Astrocyte (in vitro differentiated cells and primary cell): ENCODE measurements around the gene FAM234A. TPM values are rescaled to one million over a fixed set of nuclear protein-coding genes. Genes with fewer than 3 reads are reported as not detected.
"Not testable (repeated sequence)": the region's sequence is repeated elsewhere in the genome, so short reads cannot be mapped to it uniquely, and the experiment has no call there.

Experiments used
- DNase-seq: peaks from one replicate; pipeline ENCODE4 v3.0.0-alpha.2; 2010; ENCODE audit warnings: low read depth
- FAIRE-seq: peaks from 2 replicates; lab custom pipeline; 2011; peaks lifted over from hg19 to GRCh38; lab: Jason Lieb, UNC
- H2AFZ ChIP-seq: 2 replicates; pipeline ENCODE4 v1.6.0; 2012; ENCODE audit warnings: low read depth, low read length, inconsistent platforms
- H3K27ac ChIP-seq: 2 replicates; pipeline ENCODE4 v1.5.1; 2011; ENCODE audit warnings: low read depth, low read length, inconsistent platforms
- H3K27me3 ChIP-seq: 2 replicates; pipeline ENCODE4 v1.6.0; 2011; ENCODE audit warnings: low read length, inconsistent platforms; ENCODE audit not compliant: insufficient read depth
- H3K36me3 ChIP-seq: 2 replicates; pipeline ENCODE4 v1.5.1; 2011; ENCODE audit warnings: low read length, inconsistent platforms; ENCODE audit not compliant: insufficient read depth
- H3K4me1 ChIP-seq: 2 replicates; pipeline ENCODE4 v1.5.1; 2011; ENCODE audit warnings: low read length, inconsistent platforms; ENCODE audit not compliant: insufficient read depth
- H3K4me2 ChIP-seq: 2 replicates; pipeline ENCODE4 v1.6.0; 2012; ENCODE audit warnings: low read length, inconsistent platforms
- H3K4me3 ChIP-seq: 2 replicates; pipeline ENCODE4 v1.5.1; 2011; ENCODE audit warnings: low read depth, mild to moderate bottlenecking, low read length, inconsistent platforms; ENCODE audit not compliant: insufficient read depth
- H3K79me2 ChIP-seq: 2 replicates; pipeline ENCODE4 v1.6.0; 2012; ENCODE audit warnings: mild to moderate bottlenecking, low read length, inconsistent platforms; ENCODE audit not compliant: insufficient read depth
- H3K9ac ChIP-seq: 2 replicates; pipeline ENCODE4 v1.6.0; 2012; ENCODE audit warnings: mild to moderate bottlenecking, low read length, inconsistent platforms
- H3K9me3 ChIP-seq: 2 replicates; pipeline ENCODE4 v1.5.1; 2012; ENCODE audit warnings: low read depth, mild to moderate bottlenecking, low read length, inconsistent platforms; ENCODE audit not compliant: insufficient read depth
- H4K20me1 ChIP-seq: 2 replicates; pipeline ENCODE4 v1.6.0; 2012; ENCODE audit warnings: low read length, inconsistent platforms; ENCODE audit not compliant: insufficient read depth
- H3K27ac Mint-ChIP-seq: one replicate; pipeline ENCODE4 v1.8.0; 2021; ENCODE audit warnings: mild to moderate bottlenecking, mixed read lengths; ENCODE audit not compliant: unreplicated experiment
- H3K27me3 Mint-ChIP-seq: one replicate; pipeline ENCODE4 v1.8.0; 2021; ENCODE audit warnings: low read depth, mixed read lengths; ENCODE audit not compliant: unreplicated experiment
- H3K36me3 Mint-ChIP-seq: one replicate; pipeline ENCODE4 v1.8.0; 2021; ENCODE audit warnings: low read depth, mixed read lengths; ENCODE audit not compliant: unreplicated experiment
- H3K4me1 Mint-ChIP-seq: one replicate; pipeline ENCODE4 v1.8.0; 2021; ENCODE audit warnings: low read depth, mixed read lengths; ENCODE audit not compliant: unreplicated experiment
- H3K4me3 Mint-ChIP-seq: one replicate; pipeline ENCODE4 v1.8.0; 2021; ENCODE audit warnings: mild to moderate bottlenecking, moderate library complexity, mixed read lengths; ENCODE audit not compliant: unreplicated experiment
- H3K9me3 Mint-ChIP-seq: one replicate; pipeline ENCODE4 v1.8.0; 2021; ENCODE audit warnings: mild to moderate bottlenecking, mixed read lengths; ENCODE audit not compliant: unreplicated experiment
- EZH2 ChIP-seq: IDR thresholded peaks from 2 replicates; pipeline ENCODE4 v1.6.1; 2012; ENCODE audit warnings: mild to moderate bottlenecking, low read length, inconsistent platforms; ENCODE audit not compliant: insufficient read depth
- total RNA-seq: library from RNA; stranded (reverse); gene quantifications from 2 replicates; pipeline ENCODE4 v1.2.1, GENCODE V29; 2021
- TF ChIP-seq, protein P1 (sequence below): IDR thresholded peaks from 2 replicates; pipeline ENCODE4 v1.5.1; 2011; ENCODE audit warnings: low read depth, mild to moderate bottlenecking, inconsistent platforms, low read length, moderate library complexity; ENCODE audit not compliant: insufficient read depth

FAM234A gene
- total RNA-seq, 1 donor from 2014 or later, result 70.8 TPM

DNA sequence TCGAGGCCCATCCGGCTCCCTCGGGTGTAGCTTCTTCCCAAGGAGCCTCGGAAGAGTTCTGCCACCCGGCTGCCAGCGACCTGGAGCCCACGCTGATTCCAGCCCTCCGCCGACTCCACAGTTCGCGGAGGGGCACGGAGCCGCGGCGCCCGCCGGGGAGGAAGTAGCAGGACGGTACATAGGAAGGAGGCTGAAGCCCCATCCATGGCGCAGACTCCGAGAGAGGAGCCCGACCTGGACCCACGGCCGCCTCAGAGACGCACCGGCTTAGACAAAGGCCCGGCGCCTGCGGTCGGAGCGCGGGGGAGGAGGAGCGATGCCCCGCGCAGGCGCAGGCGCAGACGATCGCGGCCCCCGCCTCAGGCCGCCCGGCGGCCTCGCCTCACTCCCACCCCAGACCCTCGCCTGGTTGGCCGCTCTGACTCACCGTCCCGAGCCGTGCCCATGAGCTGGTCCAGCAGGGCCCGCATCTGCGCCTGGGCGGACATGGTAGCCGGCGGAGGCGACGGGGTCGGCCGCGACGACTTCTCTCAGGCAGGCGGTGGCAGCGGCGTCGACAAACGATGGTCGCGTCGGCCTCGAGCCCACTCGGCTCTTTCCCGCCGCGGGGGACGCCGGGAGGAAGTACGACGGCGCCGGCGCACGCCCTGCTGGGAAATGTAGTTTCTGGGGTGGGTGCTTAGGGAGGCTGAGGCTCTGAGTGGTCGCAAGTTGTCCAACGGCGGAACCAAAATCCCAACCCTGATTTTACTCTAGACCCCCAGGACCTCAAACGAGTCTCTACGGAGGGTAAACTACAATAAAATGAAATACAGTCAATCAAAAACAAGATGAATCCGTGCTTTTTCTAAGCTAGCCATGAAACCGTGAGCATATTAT lies 5.5 kb upstream of the FAM234A start, which contains the start of gene LUC7L:
Gene LUC7L, minus strand, starts transcription at position 598 of the 879 bp plus-strand sequence. Its CDS starts 110 bp downstream, at position 488.
- no peak for TF ChIP-seq EZH2
- TF ChIP-seq, protein P1, sequence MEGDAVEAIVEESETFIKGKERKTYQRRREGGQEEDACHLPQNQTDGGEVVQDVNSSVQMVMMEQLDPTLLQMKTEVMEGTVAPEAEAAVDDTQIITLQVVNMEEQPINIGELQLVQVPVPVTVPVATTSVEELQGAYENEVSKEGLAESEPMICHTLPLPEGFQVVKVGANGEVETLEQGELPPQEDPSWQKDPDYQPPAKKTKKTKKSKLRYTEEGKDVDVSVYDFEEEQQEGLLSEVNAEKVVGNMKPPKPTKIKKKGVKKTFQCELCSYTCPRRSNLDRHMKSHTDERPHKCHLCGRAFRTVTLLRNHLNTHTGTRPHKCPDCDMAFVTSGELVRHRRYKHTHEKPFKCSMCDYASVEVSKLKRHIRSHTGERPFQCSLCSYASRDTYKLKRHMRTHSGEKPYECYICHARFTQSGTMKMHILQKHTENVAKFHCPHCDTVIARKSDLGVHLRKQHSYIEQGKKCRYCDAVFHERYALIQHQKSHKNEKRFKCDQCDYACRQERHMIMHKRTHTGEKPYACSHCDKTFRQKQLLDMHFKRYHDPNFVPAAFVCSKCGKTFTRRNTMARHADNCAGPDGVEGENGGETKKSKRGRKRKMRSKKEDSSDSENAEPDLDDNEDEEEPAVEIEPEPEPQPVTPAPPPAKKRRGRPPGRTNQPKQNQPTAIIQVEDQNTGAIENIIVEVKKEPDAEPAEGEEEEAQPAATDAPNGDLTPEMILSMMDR, result no peak
- no peaks in the 10 kb centered on the region for H3K27me3 Mint-ChIP-seq
- Histone ChIP-seq H3K4me1 (peaks cover 15% of the 10 kb centered on the region), H3K27me3 (no peaks in the 10 kb centered on the region), H4K20me1 (peaks cover 42% of the 10 kb centered on the region), H2AFZ (peak within 1 kb of the TSS; percentile 93), H3K79me2 (peaks cover 47% of the 10 kb centered on the region), H3K9ac (peak within 1 kb of the TSS; percentile 96), H3K36me3 (peaks cover 25% of the 10 kb centered on the region), H3K27ac (peak within 1 kb of the TSS; percentile 96), H3K4me2 (peak within 1 kb of the TSS; percentile 94), H3K9me3 (no peaks in the 10 kb centered on the region), H3K4me3 (peak within 1 kb of the TSS; percentile 92)
- peaks cover 18% of the 10 kb centered on the region for H3K4me1 Mint-ChIP-seq
- FAIRE-seq, result no peak
- no peaks in the 10 kb centered on the region for H3K9me3 Mint-ChIP-seq
- DNase-seq, result peak; percentile 75
- peak within 1 kb of the TSS; percentile 95 for H3K4me3 Mint-ChIP-seq
- H3K36me3 Mint-ChIP-seq, result peaks cover 11% of the 10 kb centered on the region
- H3K27ac Mint-ChIP-seq, result peak within 1 kb of the TSS; percentile 72

DNA sequence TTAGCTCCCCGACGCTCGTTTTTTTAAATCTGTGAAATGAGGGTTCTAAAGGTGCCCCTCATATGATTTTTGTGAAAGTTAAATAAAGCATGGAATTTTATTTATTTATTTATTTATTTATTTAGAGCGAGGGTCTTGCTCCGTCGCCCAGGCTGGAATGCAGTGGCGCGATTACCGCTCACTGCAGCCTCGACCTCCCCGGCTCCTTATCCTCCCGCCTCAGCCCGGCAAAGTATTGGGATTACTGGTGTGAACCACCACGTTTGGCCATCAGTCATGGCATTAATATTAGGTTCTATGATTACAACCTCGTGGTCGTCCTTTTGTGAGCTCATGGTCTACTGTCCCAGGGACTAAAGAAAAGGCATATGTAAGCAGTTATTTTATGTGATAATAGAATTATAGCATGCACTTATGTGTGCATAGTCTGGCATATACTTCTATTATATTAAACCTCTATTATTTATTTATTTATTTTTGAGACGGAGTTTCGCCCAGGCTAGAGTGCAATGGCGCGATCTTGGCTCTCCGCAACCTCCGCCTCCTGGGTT lies 4.8 kb upstream of the FAM234A start:
- peak overlapping the region; percentile 93 for H2AFZ ChIP-seq
- Mint-ChIP-seq H3K27me3 (no peaks in the 10 kb centered on the region), H3K4me1 (peaks cover 18% of the 10 kb centered on the region), H3K4me3 (peak overlapping the region; percentile 84), H3K9me3 (no peaks in the 10 kb centered on the region), H3K36me3 (peaks cover 11% of the 10 kb centered on the region), H3K27ac (peak overlapping the region; percentile 44)
- TF ChIP-seq, protein P1, result no peak
- no peak for TF ChIP-seq EZH2
- no peak for FAIRE-seq
- H3K9me3 ChIP-seq, result no peaks in the 10 kb centered on the region
- H3K9ac ChIP-seq, result no peak overlapping the region
- peak overlapping the region; percentile 94 for H3K4me2 ChIP-seq
- H3K79me2 ChIP-seq, result peaks cover 42% of the 10 kb centered on the region
- no peak overlapping the region for H3K27ac ChIP-seq
- H3K36me3 ChIP-seq, result peaks cover 23% of the 10 kb centered on the region
- peak overlapping the region; percentile 92 for H3K4me3 ChIP-seq
- peaks cover 38% of the 10 kb centered on the region for H4K20me1 ChIP-seq
- no peak for DNase-seq
- no peaks in the 10 kb centered on the region for H3K27me3 ChIP-seq
- peaks cover 15% of the 10 kb centered on the region for H3K4me1 ChIP-seq

DNA sequence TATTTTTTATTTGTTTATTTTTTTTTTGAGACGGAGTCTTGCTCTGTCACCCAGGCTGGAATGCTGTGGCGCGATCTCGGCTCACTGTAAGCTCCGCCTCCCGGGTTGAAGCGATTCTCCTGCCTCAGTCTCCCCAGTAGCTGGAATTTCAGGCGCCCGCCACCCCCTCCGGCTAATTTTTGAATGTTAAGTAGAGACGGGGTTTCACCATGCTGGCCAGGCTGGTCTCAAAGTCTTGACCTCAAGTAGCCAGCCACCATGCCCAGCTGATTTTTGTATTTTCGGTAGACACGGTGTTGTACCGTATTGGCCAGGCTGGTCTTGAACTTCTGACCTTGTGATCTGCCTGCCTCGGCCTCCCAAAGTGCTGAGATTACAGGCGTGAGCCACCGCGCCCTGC lies 4.3 kb upstream of the FAM234A start:
- not testable (repeated sequence) for H3K4me3 Mint-ChIP-seq, H3K9ac ChIP-seq, H2AFZ ChIP-seq, H3K9me3 Mint-ChIP-seq, H3K27ac ChIP-seq, DNase-seq, FAIRE-seq, H3K27me3 ChIP-seq, H3K27ac Mint-ChIP-seq, H3K4me3 ChIP-seq, H3K9me3 ChIP-seq, H3K4me2 ChIP-seq, H3K27me3 Mint-ChIP-seq
- peaks cover 20% of the 10 kb centered on the region for H3K36me3 ChIP-seq
- peaks cover 11% of the 10 kb centered on the region for H3K36me3 Mint-ChIP-seq
- H3K4me1 ChIP-seq, result peaks cover 15% of the 10 kb centered on the region
- peaks cover 18% of the 10 kb centered on the region for H3K4me1 Mint-ChIP-seq
- H3K79me2 ChIP-seq, result peaks cover 37% of the 10 kb centered on the region
- H4K20me1 ChIP-seq, result peaks cover 34% of the 10 kb centered on the region
